ENCODE results near the gene COQ10B.
"Not testable (repeated sequence)": the region's sequence is repeated elsewhere in the genome, so short reads cannot be mapped to it uniquely, and the experiment has no call there.

Gene COQ10B

GRCh38 chr2:197453123-197453913 is at the start of gene COQ10B:
Gene COQ10B, plus strand, starts transcription at chr2:197453552. Its CDS starts 9 bp downstream, at chr2:197453561.
- DNase-seq (ENCODE audit: low spot score), result peak; percentile 99

GRCh38 chr2:197405582-197405981 is 47.8 kb upstream of the COQ10B start:
- DNase-seq (ENCODE audit: low spot score), result no peak

- DNase-seq (ENCODE audit: low spot score), result no peak
Measured at GRCh38 chr2:197414039-197414438, 39.3 kb upstream of the COQ10B start.

- no peak for DNase-seq (ENCODE audit: low spot score)
Measured at GRCh38 chr2:197414515-197414914, 38.8 kb upstream of the COQ10B start.

GRCh38 chr2:197416268-197416667 is 37.1 kb upstream of the COQ10B start:
- DNase-seq (ENCODE audit: low spot score), result no peak

GRCh38 chr2:197419438-197419837 is 33.9 kb upstream of the COQ10B start:
- DNase-seq (ENCODE audit: low spot score), result no peak

- no peak for DNase-seq (ENCODE audit: low spot score)
Measured at GRCh38 chr2:197423307-197423706, 30.0 kb upstream of the COQ10B start.

- DNase-seq (ENCODE audit: low spot score), result no peak
Measured at GRCh38 chr2:197425550-197425949, 27.8 kb upstream of the COQ10B start.

GRCh38 chr2:197426723-197427603 is 26.4 kb upstream of the COQ10B start:
- no peak for DNase-seq (ENCODE audit: low spot score)

- DNase-seq (ENCODE audit: low spot score), result no peak
Measured at GRCh38 chr2:197427986-197428385, 25.4 kb upstream of the COQ10B start.

GRCh38 chr2:197431858-197432257 is 21.5 kb upstream of the COQ10B start:
- no peak for DNase-seq (ENCODE audit: low spot score)

GRCh38 chr2:197432527-197432926 is 20.8 kb upstream of the COQ10B start:
- not testable (repeated sequence) for DNase-seq (ENCODE audit: low spot score)

- no peak for DNase-seq (ENCODE audit: low spot score)
Measured at GRCh38 chr2:197433780-197434438, 19.4 kb upstream of the COQ10B start.

GRCh38 chr2:197434541-197435513 is 18.5 kb upstream of the COQ10B start, which contains the start of gene SF3B1:
Gene SF3B1, minus strand, starts transcription at chr2:197435028. Its CDS starts 29 bp downstream, at chr2:197434999.
- peak; percentile 99 for DNase-seq (ENCODE audit: low spot score)

GRCh38 chr2:197435598-197436420 is 17.5 kb upstream of the COQ10B start:
- no peak for DNase-seq (ENCODE audit: low spot score)

- DNase-seq (ENCODE audit: low spot score), result no peak
Measured at GRCh38 chr2:197437380-197437779, 16.0 kb upstream of the COQ10B start.

GRCh38 chr2:197442857-197443256 is 10.5 kb upstream of the COQ10B start:
- DNase-seq (ENCODE audit: low spot score), result no peak

GRCh38 chr2:197445746-197446145 is 7.6 kb upstream of the COQ10B start:
- peak; percentile 87 for DNase-seq (ENCODE audit: low spot score)

GRCh38 chr2:197446844-197447243 is 6.5 kb upstream of the COQ10B start:
- DNase-seq (ENCODE audit: low spot score), result no peak

- no peak for DNase-seq (ENCODE audit: low spot score)
Measured at GRCh38 chr2:197450465-197450864, 2.9 kb upstream of the COQ10B start.

All from kidney capillary endothelial cell (primary cell).